Stimulated activated effector memory CD8-positive, alpha-beta T cell treated with anti-CD3 and anti-CD28 coated beads, Interleukin-12 subunit alpha, Interleukin-12 subunit beta, amount 100 ng/mL, for 72 hours (primary cell): ENCODE measurements around the gene C5.
A peak's percentile ranks its signal among the peaks of the same experiment; 100 is the strongest.
"Not testable (repeated sequence)": the region's sequence is repeated elsewhere in the genome, so short reads cannot be mapped to it uniquely, and the experiment has no call there.

Source experiments
- ATAC-seq: fragments of 150-1000 bp; cut with Tn5 transposase; 2 replicates; pipeline ENCODE4 v1.10.0; 2021
- DNase-seq, 2 donors: peaks; one replicate each; pipeline ENCODE4 v3.0.0; 2021 to 2022; ENCODE audit warnings: low spot score in 2 of 2
- H3K27ac Mint-ChIP-seq: one replicate; pipeline ENCODE4 v1.8.0; 2022; ENCODE audit warnings: mild to moderate bottlenecking, mixed read lengths
- H3K36me3 Mint-ChIP-seq: one replicate; pipeline ENCODE4 v1.8.0; 2022; ENCODE audit warnings: mild to moderate bottlenecking, mixed read lengths
- H3K4me1 Mint-ChIP-seq: one replicate; pipeline ENCODE4 v1.8.0; 2022; ENCODE audit warnings: mixed read lengths
- H3K4me3 Mint-ChIP-seq: one replicate; pipeline ENCODE4 v1.8.0; 2022; ENCODE audit warnings: mild to moderate bottlenecking, mixed read lengths
- H3K9me3 Mint-ChIP-seq: one replicate; pipeline ENCODE4 v1.8.0; 2022; ENCODE audit warnings: mixed read lengths

The C5 gene

DNA sequence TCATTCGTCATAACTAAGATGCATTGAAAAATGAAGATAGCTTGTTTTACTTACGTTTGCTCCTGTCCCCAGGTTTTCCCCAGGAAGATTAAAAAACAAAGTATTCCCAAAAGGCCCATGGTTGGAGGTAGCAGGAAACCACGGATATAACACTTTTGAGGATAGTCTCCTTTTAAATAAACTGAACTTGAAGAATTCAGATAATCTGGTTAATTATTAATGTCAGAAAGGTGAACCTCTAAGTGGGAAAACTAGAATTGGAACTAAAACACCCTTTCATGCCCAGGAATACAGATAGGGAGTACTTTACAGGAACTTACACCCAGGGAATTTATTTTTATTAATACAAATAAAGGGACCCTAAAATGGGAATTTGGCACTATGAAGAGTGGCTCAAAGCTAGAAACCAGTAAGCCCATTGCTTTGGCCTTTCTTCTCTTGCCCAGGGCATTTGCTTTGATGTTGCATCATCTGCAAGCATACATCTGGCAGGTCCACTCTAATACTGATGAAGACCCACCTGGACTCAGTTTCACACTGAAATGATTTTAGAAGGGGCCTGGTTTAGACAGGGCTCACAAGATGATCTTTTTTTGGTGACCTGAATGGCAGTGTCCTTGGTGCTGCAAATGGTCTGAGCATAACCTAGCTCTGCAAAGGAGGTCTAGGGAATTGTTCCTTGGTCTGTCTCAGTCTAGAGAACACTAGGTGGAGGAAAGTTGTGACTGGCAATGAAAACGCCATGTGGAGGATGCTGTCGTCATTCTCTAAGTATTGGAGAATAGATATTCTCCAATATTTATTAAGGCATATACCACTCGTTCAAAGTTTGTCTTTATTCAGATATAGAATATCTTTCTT is at the start of gene C5:
TSS of gene C5 (minus strand) at position 148 of the 861 bp plus-strand sequence. CDS start at position 119, 29 bp downstream.
- H3K9me3 Mint-ChIP-seq, result no peaks in the 10 kb centered on the region
- DNase-seq (no peak), ATAC-seq (no peak)
- no peak within 1 kb of the TSS for H3K4me3 Mint-ChIP-seq
- H3K27ac Mint-ChIP-seq, result no peak within 1 kb of the TSS
- H3K4me1 Mint-ChIP-seq, result no peaks in the 10 kb centered on the region
- H3K36me3 Mint-ChIP-seq, result no peaks in the 10 kb centered on the region

DNA sequence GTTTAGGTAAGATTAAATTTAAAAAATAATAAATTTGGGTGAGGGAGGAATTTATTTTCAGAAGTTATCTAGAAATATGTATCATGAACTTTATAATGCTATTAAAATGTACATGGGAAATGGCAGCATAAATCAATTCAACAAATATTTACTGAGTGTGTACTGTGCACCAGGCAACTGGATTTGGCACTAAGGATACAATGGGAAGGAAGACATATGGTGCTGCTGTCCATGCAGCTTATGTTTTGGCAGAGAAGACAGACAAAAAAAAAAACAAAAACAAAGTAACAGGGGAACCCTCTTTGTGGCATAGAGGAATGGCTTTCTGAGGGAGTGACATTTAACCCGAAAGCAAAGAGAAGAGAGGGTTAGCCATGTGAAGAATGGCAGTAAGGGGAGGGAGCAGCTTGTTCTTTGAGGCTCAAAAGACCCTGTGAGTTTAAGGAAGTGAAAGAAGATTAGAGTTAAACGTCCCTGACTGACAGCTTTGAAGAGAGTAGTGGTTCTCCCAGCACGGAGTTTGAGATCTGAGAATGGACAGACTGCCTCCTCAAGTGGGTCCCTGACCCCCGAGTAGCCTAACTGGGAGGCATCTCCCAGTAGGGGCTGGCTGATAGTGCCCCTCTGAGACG is 48.6 kb upstream of the C5 start:
- H3K9me3 Mint-ChIP-seq, result peaks cover 8% of the 10 kb centered on the region
- no peak for DNase-seq
- H3K4me3 Mint-ChIP-seq, result no peak overlapping the region
- ATAC-seq, result no peak
- no peak overlapping the region for H3K27ac Mint-ChIP-seq
- peaks cover 74% of the 10 kb centered on the region for H3K36me3 Mint-ChIP-seq
- H3K4me1 Mint-ChIP-seq, result no peaks in the 10 kb centered on the region

DNA sequence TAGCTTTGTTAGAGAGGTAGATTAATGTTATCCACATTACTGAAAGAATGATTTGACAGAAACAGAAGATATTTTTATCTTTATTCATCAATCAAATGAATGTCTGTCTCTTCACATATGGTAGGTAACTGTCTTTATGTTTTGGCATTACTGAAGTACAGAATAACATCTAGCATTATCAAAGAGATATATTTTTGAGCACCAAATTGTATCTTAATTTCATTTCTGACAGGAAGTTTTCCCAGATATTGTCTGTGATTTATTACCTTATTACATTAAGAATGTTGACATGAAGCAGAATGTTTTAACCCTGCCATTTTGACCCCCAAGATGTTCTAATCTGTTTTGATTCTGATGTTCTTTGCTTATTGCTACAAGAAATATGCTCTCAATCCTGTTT is 45.0 kb upstream of the C5 start:
- no peak for ATAC-seq
- H3K9me3 Mint-ChIP-seq, result peaks cover 3% of the 10 kb centered on the region
- no peaks in the 10 kb centered on the region for H3K4me1 Mint-ChIP-seq

DNA sequence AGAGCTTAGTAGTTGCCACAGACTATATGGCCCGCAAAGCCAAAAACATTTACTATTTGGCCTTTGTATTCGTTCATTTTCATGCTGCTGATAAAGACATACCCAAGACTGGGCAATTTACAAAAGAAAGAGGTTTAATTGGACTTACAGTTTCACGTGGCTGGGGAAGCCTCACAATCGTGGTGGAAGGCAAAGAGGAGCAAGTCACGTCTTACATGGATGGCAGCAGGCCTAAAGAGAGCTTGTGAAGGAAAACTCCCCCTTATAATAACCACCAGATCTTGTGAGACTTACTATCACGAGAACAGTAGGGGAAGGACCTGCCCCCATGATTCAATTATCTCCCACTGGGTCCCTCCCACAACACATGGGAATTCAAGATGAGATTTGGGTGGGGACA is 40.7 kb upstream of the C5 start:
- peaks cover 91% of the 10 kb centered on the region for H3K36me3 Mint-ChIP-seq
- H3K9me3 Mint-ChIP-seq, H3K27ac Mint-ChIP-seq, DNase-seq, H3K4me3 Mint-ChIP-seq, ATAC-seq: not testable (repeated sequence)
- H3K4me1 Mint-ChIP-seq, result peaks cover 12% of the 10 kb centered on the region

More for the DNA sequence above, 45.0 kb upstream of the C5 start:
- Mint-ChIP-seq H3K4me3 (no peak overlapping the region), H3K36me3 (peaks cover 98% of the 10 kb centered on the region), H3K27ac (no peak overlapping the region)
- no peak for DNase-seq

DNA sequence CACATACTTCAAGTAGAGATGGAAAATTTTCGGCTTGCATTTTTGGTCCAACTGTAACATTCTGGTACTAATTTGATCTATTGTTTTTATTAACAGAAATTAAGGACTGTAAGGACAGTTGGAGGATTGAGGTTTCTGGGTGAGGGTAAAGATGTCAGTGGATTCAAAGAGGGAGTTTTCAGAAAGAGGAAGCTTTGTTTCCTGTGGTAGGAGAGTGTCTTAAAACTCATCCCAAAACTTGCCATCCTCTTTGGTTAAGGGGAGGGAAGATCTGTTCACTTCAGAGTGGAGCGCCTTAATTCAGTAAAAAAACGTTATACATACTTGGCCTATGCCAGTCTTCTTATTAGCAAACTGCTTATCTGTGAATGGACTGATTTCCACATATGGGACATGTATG is 38.5 kb upstream of the C5 start:
- Mint-ChIP-seq H3K9me3 (no peaks in the 10 kb centered on the region), H3K27ac (peak overlapping the region; percentile 35), H3K4me3 (no peak overlapping the region), H3K4me1 (peaks cover 12% of the 10 kb centered on the region), H3K36me3 (peaks cover 91% of the 10 kb centered on the region)
- ATAC-seq (no peak), DNase-seq (no peak)

DNA sequence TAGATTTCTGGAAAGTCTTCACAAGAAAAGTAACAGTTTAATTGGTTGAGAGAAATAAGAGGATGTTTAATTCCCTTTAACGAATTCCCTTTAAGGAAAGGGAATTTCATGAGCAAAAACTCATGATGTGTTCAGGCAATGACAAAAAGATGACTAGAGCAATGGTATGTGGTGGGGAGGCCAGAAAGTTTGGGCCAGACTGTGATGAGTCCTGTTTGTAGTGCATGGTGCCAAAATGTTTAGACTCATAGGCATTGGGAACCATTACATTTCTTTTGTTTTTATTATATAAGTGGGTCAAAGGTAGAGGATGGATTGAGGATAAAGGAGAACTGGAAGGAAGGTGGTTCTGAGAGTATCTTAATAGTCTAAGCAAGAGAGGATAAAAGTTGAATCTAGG is 35.6 kb upstream of the C5 start:
- Mint-ChIP-seq H3K9me3 (no peaks in the 10 kb centered on the region), H3K27ac (peak overlapping the region; percentile 4), H3K36me3 (peaks cover 94% of the 10 kb centered on the region), H3K4me1 (peaks cover 12% of the 10 kb centered on the region), H3K4me3 (no peak overlapping the region)
- ATAC-seq (no peak), DNase-seq (no peak)

DNA sequence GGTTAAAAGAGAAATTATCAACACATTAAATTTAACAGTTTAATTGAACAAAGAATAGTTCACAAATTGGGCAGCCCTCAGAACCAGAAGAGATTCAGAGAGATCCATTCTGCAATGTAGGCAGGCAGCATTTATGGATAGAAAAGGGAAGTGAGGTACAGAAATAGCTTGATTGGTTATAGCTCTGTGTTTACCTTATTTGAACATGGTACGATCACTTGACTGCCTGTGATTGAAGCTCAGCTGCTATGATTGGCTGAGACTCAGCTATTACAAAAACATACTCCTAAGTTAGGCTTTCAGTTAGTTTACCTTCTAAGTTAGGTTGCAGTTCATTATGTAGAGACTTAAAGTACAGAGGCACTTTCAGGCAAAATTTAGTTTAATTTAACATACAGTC is 32.0 kb upstream of the C5 start:
- Mint-ChIP-seq H3K9me3 (no peaks in the 10 kb centered on the region), H3K4me1 (peaks cover 8% of the 10 kb centered on the region), H3K4me3 (no peak overlapping the region), H3K36me3 (peaks cover 75% of the 10 kb centered on the region), H3K27ac (peak overlapping the region; percentile 83)
- DNase-seq, result no peak
- no peak for ATAC-seq

DNA sequence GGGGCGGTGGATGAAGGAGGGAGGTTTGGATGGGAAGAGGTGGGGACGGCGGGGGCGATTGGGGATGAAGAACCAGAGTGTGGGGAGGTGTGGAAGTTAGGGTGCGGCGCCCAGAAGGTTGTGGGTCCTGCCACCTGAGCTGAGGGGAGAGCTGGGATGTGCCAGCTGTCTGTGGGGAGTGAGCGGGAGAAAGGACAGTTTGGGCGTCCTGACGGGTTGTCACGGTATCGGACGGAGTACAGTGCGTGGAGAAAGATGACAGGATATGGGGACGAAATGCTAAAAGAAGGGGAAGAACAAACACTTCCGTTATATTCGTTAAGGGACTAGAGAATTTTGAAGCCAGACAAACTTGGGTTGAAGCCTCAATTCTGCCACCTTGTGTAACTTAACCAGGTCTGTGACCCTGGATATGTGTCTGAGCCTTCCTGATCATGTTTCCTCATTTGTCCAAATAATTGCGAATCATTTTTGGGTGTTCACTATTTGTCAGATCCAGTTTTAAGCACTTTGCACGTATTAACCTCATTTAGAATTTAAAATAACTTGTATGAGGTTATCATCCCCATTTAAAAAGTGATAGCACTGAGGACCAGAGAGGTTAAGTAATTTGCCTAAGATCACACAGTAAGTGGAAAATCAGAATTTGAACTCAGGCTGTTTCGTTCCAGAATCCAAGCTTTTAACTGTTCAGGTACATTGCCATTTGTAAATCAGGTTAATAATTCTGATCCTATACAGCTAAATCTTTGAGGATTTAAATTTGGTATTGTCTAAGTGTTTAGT is 25.4 kb upstream of the C5 start:
- ATAC-seq, result peak; percentile 44
- H3K9me3 Mint-ChIP-seq, result no peaks in the 10 kb centered on the region
- H3K36me3 Mint-ChIP-seq, result peaks cover 23% of the 10 kb centered on the region
- H3K27ac Mint-ChIP-seq, result peak overlapping the region; percentile 99
- H3K4me3 Mint-ChIP-seq, result peak overlapping the region; percentile 96
- DNase-seq, result no peak
- H3K4me1 Mint-ChIP-seq, result peaks cover 39% of the 10 kb centered on the region

DNA sequence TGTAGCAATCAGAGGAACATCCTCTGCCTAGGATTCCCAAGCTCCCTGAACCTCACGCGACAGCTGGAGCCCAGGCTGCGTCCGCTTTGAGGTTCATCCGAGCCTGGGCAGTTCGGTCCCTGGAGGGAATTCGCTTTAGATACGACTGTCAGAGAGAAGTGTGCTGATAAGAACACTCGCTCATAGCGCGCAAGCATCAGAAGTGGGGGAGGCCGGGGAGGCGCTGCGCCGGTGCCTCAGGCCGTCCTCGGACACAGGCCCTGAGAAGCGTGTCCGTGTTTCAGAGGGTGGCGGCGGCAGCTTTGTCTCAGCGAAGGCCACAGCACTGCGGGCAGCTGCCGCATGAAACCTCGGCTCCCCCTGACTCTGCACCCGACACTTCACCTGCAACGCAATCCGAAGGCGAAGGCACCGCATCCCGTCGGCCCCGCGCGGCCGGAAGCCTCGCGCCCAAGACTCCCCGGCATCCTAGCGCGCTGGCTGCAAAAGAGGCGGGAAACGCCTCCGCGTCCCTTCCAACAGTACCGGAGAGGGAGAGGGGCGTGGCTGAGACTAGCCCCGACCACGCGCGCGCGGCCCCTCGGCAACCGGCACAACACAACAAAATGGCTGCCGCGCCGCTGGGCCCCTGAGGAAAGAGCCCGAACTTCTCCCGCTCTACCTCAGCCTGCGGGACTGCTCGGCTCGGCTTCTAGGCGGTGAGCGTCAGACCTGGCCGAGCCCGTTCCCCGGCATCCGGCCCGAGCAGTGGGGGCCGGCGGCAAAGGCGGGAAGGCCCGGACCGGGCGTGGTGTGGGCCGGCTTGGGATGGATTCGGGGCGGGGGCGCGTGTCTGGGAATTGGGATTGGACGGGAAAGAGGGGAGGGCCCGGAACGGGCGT is 24.5 kb upstream of the C5 start, which contains the start of gene CNTRL:
TSS of gene CNTRL (plus strand) at position 586 of the 881 bp plus-strand sequence. CDS start 13,372 bp downstream, outside the sequence.
- H3K36me3 Mint-ChIP-seq, result peaks cover 15% of the 10 kb centered on the region
- H3K27ac Mint-ChIP-seq, result peak within 1 kb of the TSS; percentile 99
- ATAC-seq (peak; percentile 91), DNase-seq (peak; percentile 77 to 95)
- H3K9me3 Mint-ChIP-seq, result no peaks in the 10 kb centered on the region
- peak within 1 kb of the TSS; percentile 96 for H3K4me3 Mint-ChIP-seq
- H3K4me1 Mint-ChIP-seq, result peaks cover 39% of the 10 kb centered on the region

DNA sequence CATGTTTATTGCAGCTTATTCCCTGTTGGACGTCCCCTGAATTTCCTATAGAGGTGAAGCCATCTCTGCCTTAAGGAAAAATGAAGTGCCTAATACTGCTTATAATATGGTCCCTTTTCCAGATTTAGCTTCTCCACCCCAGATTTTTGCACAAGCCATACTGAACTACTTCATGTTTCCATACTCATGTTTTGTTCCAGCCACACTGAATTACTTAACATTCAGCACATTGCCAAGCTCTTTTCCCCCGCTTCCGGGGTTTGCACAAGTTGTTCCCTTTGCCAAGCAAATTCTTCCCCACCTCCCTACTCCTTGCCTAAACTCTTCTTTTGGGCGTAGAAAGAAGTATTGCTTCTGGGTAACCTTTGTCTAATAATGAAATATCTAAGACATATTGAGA is 23.0 kb upstream of the C5 start:
- peak overlapping the region; percentile 99 for H3K27ac Mint-ChIP-seq
- H3K9me3 Mint-ChIP-seq, result peaks cover 1% of the 10 kb centered on the region
- H3K36me3 Mint-ChIP-seq, result peaks cover 13% of the 10 kb centered on the region
- peak overlapping the region; percentile 96 for H3K4me3 Mint-ChIP-seq
- no peak for DNase-seq
- H3K4me1 Mint-ChIP-seq, result peaks cover 42% of the 10 kb centered on the region
- no peak for ATAC-seq

DNA sequence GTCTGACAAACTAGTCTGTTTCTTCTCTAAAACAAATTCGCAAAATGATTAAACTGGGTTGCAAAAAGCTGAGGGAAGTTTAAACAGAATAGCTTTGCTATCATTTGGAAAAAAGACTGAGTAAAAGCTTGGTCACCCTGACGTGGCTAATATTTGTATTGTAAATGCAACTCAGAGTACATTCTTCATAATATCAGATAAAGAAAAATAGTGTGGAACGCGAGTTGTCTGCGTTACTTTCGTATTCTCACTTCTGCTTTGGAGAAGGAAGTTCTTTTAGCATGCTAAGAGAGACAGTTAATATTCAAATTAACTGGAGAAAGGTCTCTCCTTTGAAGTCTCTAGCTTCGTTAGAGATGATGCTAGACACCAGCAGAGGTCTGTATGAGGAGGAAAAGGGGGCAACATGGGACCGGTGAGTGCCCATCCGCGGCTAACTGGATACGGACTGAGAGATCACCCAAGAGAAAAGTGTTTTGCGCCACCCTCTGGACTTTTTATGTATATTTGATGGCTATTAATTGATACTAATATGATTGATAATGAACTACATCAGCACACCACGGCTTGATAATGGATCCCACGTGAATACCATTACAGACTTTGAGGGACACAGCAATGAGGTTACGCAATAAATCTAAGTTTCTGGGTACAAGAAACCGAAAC is 21.8 kb upstream of the C5 start:
- DNase-seq (peak in 1 of 2 donors; percentile 67), ATAC-seq (no peak)
- peaks cover 18% of the 10 kb centered on the region for H3K36me3 Mint-ChIP-seq
- peak overlapping the region; percentile 96 for H3K4me3 Mint-ChIP-seq
- peak overlapping the region; percentile 83 for H3K27ac Mint-ChIP-seq
- H3K9me3 Mint-ChIP-seq, result peaks cover 6% of the 10 kb centered on the region
- peaks cover 43% of the 10 kb centered on the region for H3K4me1 Mint-ChIP-seq

DNA sequence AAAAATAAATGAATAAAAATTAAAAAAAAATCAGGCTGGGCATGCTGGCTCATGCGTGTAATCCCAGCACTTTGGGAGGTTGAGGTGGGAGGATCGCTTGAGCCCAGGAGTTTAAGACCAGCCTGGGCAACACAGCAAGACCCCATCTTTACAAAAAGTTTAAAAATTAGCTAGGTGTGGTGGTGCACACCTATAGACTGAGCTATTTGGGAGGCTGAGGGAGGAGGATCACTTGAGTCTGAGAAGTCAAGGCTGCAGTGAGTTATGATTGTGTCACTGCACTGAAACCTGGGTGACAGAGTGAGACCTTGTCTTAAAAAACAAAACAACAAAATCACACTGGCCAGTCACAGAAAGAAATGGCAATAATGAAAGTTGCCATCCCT is 21.3 kb upstream of the C5 start:
- peaks cover 38% of the 10 kb centered on the region for H3K4me1 Mint-ChIP-seq
- ATAC-seq (peak; percentile 23), DNase-seq (no peak)
- peaks cover 18% of the 10 kb centered on the region for H3K36me3 Mint-ChIP-seq
- peaks cover 6% of the 10 kb centered on the region for H3K9me3 Mint-ChIP-seq
- H3K4me3 Mint-ChIP-seq, result peak overlapping the region; percentile 96
- peak overlapping the region; percentile 83 for H3K27ac Mint-ChIP-seq

DNA sequence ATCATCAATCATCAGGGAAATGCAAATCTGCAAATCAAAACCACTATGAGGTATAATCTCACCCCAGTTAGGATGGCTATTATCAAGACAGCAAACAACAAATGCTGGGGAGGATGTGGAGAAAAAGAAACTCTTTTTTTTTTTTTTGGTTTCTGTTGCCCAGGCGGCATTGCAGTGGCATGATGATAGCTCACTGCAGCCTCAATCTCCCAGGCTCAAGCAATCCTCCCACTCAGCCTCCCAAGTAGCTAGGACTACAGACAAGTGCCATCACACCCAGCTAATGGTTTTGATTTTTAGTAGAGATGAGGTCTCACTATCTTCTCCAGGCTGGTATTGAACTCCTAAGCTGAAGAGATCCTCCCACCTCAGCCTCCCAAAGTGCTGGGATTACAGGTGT is 19.3 kb upstream of the C5 start:
- no peak overlapping the region for H3K27ac Mint-ChIP-seq
- ATAC-seq (no peak), DNase-seq (no peak)
- H3K4me3 Mint-ChIP-seq, result no peak overlapping the region
- peaks cover 5% of the 10 kb centered on the region for H3K36me3 Mint-ChIP-seq
- H3K9me3 Mint-ChIP-seq, result peaks cover 6% of the 10 kb centered on the region
- peaks cover 24% of the 10 kb centered on the region for H3K4me1 Mint-ChIP-seq

DNA sequence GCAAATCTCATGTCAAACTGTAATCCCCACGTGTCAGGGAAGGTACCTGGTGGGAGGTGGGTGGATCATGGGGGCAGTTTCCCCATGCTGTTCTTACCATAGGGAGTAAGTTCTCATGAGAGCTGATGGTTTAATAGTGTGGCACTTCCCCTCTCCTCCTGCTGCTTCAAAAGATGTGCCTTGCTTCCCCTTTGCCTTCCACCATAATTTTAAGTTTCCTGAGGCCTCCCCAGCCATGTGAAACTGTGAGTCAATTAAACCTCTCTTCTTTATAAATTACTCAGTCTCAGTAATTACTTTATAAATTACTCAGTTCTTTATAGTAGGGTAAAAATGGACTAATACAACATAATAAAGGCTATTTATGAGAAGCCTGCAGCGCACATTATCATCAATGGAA is 17.6 kb upstream of the C5 start:
- Mint-ChIP-seq H3K4me1 (peaks cover 9% of the 10 kb centered on the region), H3K27ac (no peak overlapping the region), H3K9me3 (peaks cover 6% of the 10 kb centered on the region), H3K36me3 (peaks cover 5% of the 10 kb centered on the region), H3K4me3 (no peak overlapping the region)
- no peak for DNase-seq
- peak; percentile 75 for ATAC-seq
